HG02852 (cell line): ENCODE data around the gene TMPRSS7.
A peak's percentile ranks its signal among the peaks of the same experiment; 100 is the strongest.

Source experiments
- ATAC-seq: cut with Tn5 transposase; IDR thresholded peaks from one replicate; pipeline ENCODE4 v1.9.1; 2021; ENCODE audit warnings: mild to moderate bottlenecking, moderate library complexity; ENCODE audit not compliant: unreplicated experiment

Gene TMPRSS7

DNA sequence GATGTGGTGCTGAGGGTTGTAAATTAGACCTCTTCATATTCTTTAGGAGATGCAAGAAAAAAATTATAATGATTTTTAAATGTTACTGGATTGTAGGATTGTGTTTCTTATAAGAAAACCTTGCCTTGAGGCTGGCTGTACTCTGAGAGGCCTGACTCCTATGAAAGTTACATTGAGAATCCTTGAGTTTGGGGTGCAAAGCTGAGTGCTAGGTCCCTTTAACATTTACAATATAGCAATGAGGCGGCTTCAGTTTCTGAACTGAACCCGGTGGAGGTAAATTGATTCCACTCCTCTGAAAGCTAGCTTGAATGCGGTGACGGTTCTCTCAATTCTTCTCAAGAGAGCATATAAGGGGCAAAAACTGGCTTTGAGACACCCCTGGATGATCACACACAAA is at the start of gene TMPRSS7:
Gene TMPRSS7 (plus strand): TSS at position 301 of the 400 bp plus-strand sequence. CDS start 110 bp downstream, outside the sequence.
- no peak for ATAC-seq

GRCh38 chr3:111986800-111987199 is 47.7 kb upstream of the TMPRSS7 start:
- ATAC-seq = no peak

GRCh38 chr3:111989061-111989678 is 45.4 kb upstream of the TMPRSS7 start:
- ATAC-seq = peak; percentile 95

DNA sequence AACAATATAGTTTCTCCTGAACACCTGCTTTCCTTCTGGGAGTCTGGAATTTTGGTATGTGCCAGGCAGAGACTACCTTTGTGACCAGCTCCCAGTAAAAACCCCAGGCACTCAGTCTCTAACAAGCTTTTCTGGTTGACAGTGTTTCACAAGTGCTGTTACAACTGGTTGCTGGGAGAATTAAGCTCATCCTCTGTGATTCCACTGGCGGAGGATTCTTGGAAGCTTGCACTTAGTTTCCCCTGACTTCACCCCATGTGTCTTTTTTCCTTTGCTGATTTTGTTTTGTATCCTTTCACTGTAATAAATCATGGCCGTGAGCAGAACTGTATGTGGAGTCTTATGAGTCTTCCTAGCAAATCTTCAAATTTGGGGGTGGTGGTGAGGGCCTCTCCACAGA is 41.5 kb upstream of the TMPRSS7 start:
- ATAC-seq = no peak

DNA sequence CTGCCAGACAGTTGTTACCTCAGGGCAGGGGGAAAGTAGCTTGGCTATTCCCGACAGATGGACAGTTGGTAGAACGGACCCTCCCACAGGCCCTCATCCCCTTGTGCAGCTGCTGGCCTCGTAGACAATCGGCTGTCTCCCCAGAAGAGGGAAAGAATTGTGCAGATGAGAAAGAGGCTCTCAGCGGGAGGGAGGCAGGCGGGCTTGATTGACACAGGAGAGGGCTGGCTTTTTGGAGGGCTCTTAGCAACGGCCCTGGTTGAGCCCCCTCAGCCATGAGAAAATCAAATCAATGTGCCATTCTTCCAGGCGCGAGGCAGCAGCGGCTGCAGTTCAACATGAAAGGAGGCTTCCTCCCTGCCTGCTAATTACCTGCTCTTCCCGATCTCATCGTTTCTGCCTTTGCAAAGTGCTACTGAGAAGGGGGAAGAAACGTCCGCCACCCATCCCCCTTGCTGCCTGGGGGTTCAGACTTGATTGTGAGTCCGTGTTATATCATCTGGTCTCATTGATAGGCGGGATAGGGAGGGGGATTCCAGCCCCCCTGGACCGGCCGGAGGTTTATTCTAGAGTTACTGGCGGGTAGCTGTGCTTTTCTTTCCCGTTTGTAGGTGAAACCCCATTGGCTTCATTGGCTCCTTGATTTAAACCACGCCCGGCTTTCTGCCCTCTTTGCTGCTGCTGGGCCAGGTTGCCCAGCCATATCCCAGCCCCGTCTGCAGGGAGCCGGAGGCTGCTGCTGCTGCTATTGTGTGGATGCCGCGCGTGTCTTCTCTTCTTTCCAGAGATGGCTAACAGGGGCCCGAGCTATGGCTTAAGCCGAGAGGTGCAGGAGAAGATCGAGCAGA is 35.7 kb upstream of the TMPRSS7 start, which contains the start of gene TAGLN3:
Gene TAGLN3 (plus strand): TSS at position 287 of the 848 bp plus-strand sequence. CDS start 501 bp downstream, at position 788.
- peak; percentile 45 for ATAC-seq

DNA sequence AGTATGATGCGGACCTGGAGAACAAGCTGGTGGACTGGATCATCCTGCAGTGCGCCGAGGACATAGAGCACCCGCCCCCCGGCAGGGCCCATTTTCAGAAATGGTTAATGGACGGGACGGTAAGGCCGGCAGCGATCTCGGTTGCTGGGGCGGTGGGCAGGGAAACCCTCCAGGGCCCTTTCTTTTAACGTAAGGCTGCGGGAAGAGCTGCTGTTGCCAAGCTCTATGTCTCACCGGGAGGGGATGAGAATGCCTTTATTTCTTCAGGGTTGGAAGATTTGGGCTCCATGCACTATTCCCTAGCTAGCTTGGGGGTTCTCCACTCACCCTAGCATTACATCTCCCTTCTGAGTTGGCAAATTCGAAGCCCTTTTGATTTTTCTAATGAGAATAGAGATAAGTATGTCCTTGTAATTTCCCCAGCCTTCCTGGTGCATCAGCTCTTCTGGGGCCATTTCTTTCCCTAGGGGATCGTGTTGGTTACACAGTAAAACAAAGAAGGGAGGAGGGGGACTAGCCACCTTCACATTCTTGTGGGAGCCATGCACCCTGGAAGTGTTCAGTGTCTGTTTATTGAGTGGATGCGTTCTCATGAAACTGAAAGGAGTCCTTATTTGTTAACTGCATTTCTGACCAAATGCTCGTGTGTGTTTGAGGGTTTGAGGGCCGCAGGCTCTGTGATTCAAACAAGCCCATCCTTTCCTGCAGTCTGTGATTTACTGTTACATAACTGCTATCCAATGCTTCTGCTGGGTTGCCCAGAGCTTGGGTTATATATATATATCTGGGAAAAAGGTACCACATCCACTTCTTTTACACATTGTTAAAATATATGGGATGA is 34.8 kb upstream of the TMPRSS7 start:
- peak; percentile 1 for ATAC-seq

- no peak for ATAC-seq
Measured at GRCh38 chr3:112000367-112000771, 34.2 kb upstream of the TMPRSS7 start.

DNA sequence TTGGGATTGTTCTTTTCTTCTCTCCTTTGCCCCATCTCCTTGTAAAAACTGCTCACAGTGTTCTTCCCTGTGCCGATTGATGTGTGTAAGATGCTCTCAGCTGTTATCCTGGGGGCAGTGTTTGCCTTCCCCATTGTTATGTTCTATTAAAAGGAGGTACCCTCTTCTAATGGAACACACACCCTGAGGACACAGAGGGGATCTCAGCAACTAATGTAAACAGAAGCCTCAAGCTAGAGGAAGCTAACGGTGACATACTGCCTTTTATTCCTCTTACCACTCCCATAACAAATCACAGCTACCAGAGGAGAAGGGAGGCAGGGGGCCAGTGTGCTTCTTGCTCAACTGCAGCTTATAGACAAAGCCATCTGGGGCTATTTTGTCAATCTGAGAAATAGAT is 33.6 kb upstream of the TMPRSS7 start:
- ATAC-seq = no peak

GRCh38 chr3:112001526-112001925 is 33.0 kb upstream of the TMPRSS7 start:
- ATAC-seq = no peak

DNA sequence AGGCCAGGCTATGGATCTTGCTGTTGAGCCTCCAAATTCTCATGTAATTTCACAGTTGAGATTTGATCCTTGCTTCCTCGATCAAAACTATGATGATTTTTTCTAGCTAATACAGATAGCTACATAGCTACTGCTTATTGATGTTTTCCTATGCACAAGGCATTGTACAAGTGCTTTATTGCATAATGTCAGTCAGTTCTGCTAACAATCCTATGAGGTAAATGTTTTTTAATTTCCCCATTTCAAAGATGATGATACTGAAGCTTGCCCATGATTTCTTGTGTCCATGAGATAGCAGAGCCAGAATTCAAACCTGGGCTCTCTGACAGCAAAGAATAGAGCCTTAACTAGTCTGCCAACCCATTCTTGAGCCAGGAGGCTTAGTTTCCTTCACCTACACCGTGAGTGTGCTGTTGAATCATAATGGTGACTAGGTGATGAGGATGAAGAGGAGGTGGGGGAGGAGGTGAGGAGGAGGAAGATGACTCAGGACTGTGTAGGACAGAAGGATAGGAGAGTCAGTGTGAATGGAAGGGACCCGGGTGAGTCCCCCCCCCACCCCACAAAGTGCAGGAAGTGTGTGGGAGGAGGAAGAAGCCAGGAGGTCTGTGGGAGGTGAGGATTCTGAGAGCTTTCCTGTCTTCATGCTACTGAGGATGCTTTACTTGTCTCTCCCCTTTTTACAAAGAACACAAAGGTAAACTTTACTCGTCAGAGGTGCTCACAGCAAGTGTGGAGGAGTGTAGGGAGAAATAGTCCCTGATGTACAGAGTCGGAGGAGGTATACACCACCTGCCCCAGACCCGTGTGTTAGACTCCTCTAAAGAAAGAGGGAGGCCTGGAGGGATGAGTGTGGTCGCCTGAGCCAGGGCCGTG is 32.2 kb upstream of the TMPRSS7 start:
- no peak for ATAC-seq

DNA sequence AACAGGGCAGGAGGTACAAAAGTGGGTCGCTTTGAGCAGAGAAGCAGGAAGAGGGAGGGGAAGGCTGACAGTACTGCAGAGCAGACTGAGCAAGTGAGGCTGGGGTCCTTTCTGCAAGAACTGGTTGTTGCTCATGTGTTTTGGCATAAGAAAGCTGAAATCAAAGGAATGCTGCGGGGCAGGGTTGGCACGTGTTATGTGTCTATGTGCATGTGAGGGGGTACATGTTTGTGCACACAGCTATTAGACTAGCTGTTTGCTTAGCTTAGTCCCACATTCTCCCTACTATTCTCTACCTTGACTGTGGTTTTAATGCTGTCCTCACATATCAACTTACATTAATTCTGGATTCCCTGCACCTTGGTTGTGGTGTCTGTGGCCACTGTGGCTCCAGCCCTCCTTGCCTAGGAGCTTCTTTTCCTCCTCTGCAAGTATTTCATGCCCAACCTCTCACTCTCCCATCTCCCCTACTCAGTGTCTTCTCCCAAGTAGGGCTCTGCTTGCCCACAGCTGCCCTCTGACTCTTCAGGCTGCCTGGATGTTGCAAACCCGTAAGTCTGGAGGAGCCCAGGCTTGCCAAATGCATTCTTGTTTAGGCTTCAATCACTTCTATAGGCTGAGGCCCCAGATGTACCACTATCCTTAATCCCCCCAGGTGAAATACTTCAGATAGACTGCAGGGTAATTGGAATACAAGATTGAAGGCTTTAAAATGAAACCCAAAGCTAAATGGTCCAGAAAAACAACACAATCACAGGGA is 31.0 kb upstream of the TMPRSS7 start:
- no peak for ATAC-seq

- ATAC-seq = no peak
Measured at GRCh38 chr3:112004187-112004586, 30.3 kb upstream of the TMPRSS7 start.

DNA sequence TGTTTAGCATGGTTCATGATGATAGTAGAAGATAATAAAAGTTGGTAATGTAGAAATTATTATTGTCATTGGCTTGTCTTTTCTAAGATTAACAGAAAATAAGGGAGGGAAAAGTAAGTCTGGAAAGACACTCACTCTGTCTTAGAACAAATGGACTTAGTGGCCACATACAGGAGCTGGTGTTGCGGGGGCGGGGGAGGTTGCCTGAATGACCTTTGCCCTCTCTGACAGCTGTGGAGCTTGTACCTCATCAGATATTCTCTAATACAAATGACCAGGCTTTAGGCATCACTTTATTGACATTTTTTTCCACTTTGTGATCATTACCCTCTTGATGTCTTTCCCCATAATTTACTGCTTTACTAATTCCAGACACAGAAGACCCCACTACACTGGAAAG is 29.9 kb upstream of the TMPRSS7 start:
- no peak for ATAC-seq

GRCh38 chr3:112005091-112005672 is 29.4 kb upstream of the TMPRSS7 start:
- ATAC-seq = no peak

DNA sequence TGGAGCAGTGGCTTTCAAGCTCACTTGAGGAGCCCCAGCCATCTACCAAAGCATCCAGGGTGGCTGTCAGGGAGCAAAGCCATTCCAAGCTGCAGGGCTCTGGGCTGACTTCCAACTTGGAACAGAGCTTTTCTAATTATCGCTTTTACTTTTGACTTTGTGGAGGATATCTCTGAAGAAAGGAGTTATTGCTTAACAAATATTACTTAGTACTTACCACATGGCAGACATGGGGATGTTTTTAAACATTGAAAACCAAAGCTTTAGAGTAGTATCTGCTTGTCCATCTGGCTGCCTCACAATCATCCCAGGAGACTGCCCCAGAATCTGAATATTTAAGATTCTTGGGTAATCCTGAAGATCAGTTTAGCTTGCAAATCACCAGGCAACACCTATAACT is 26.9 kb upstream of the TMPRSS7 start:
- no peak for ATAC-seq

GRCh38 chr3:112009670-112010069 is 24.9 kb upstream of the TMPRSS7 start:
- no peak for ATAC-seq

DNA sequence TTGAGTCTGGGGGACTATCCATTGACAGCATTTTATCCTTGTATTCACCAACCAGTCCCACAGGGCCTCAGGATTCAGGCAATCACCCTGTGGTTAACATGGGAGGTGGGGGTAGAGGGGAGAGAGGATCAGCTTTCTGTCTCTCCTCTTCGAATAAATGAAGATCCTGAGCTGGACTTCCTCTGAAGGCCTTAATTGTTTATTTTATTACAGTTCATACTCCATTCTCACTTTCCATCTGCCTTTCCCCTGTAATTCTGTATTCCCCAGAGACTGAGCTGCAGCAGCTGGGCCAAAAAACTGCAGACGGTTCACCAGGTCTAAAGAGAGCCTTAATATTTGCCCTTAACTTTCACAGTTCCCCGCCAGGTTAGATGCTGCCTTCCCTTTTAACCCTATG is 23.9 kb upstream of the TMPRSS7 start:
- ATAC-seq = no peak

- no peak for ATAC-seq
Measured at GRCh38 chr3:112011376-112011940, 23.1 kb upstream of the TMPRSS7 start.
